Upper lobe of left lung (tissue), 6 donors: ENCODE results near the gene RIPOR2. TPM values are rescaled to one million over a fixed set of nuclear protein-coding genes. Genes with fewer than 3 reads are reported as not detected.

Experiments
- ATAC-seq, 2 donors: fragments of 200-7000 bp; cut with Tn5 transposase; one replicate each; pipeline ENCODE4 v1.9.1; 2022; ENCODE audit warnings: mild to moderate bottlenecking in 2 of 2, moderate library complexity in 2 of 2; ENCODE audit not compliant: low FRiP score in 2 of 2
- DNase-seq, 2 donors: peaks; one replicate each; pipeline ENCODE4 v3.0.0-alpha.2; 2019 to 2020
- H3K27ac ChIP-seq, 4 donors: fragments of 200-600 bp; sonication (generic); one replicate each; pipeline ENCODE4 v1.5.1; 2016 to 2019
- H3K27me3 ChIP-seq, 4 donors: fragments of 200-600 bp; sonication (generic); one replicate each; pipeline ENCODE4 v1.5.1; 2017 to 2019
- H3K36me3 ChIP-seq, 4 donors: fragments of 200-600 bp; sonication (generic); one replicate each; pipeline ENCODE4 v1.5.1; 2016 to 2019
- H3K4me1 ChIP-seq, 4 donors: fragments of 200-600 bp; sonication (generic); one replicate each; pipeline ENCODE4 v1.5.1; 2018 to 2019
- H3K4me3 ChIP-seq, 4 donors: fragments of 200-600 bp; sonication (generic); one replicate each; pipeline ENCODE4 v1.5.1; 2017 to 2019; ENCODE audit warnings: mild to moderate bottlenecking in 2 of 4, moderate library complexity in 1 of 4
- H3K9me3 ChIP-seq, 4 donors: fragments of 200-600 bp; sonication (generic); one replicate each; pipeline ENCODE4 v1.5.1; 2018 to 2019
- EP300 ChIP-seq, 4 donors: sonication (generic); formaldehyde crosslinking; IDR thresholded peaks; one replicate each; pipeline ENCODE4 v1.5.1; 2017; ENCODE audit warnings: antibody characterized with exemption in 4 of 4, control low read depth in 2 of 4
- POLR2A ChIP-seq, 4 donors: fragments of 450-650 bp; IDR thresholded peaks; one replicate each; pipeline ENCODE4 v1.5.1; 2016 to 2017; ENCODE audit warnings: antibody characterized with exemption in 4 of 4, mild to moderate bottlenecking in 2 of 4
- POLR2AphosphoS5 ChIP-seq, 2 donors: sonication (generic); formaldehyde crosslinking; IDR thresholded peaks; one replicate each; pipeline ENCODE4 v1.5.1; 2017; ENCODE audit warnings: antibody characterized with exemption in 2 of 2
- WGBS, 2 donors: methylation state at CpG; one replicate each; pipeline ENCODE4 v1.1.5; 2017 to 2018; 5-methylcytosine and 5-hydroxymethylcytosine counted together
- total RNA-seq, 6 donors: library from RNA; depleted of rRNA in 4 of 6; stranded (reverse); fragments of >200 nt in 4 of 6; gene quantifications; one replicate each; pipeline versions ENCODE4 v1.1.0 to v1.2.1, GENCODE V29; 2016 to 2021
- TF ChIP-seq, protein P1 (sequence below), 6 experiments: fragments of 450-650 bp in 4 of 6; fragments of 200-600 bp in 2 of 6; sonication (generic) in 2 of 6; IDR thresholded peaks; one replicate each; pipeline ENCODE4 v1.5.1; 2016 to 2019; ENCODE audit warnings: antibody characterized with exemption in 6 of 6
- donor health status: DM: no; HTN: no; CAD: no; lungs with moderate emphysema.
- donor health status: DM: no; HTN: yes; CAD: no; lungs with severe emphysema.

The RIPOR2 gene
- total RNA-seq, 6 donors from 2014 or later = 25.3 to 67.1 (median 48.3) TPM

DNA sequence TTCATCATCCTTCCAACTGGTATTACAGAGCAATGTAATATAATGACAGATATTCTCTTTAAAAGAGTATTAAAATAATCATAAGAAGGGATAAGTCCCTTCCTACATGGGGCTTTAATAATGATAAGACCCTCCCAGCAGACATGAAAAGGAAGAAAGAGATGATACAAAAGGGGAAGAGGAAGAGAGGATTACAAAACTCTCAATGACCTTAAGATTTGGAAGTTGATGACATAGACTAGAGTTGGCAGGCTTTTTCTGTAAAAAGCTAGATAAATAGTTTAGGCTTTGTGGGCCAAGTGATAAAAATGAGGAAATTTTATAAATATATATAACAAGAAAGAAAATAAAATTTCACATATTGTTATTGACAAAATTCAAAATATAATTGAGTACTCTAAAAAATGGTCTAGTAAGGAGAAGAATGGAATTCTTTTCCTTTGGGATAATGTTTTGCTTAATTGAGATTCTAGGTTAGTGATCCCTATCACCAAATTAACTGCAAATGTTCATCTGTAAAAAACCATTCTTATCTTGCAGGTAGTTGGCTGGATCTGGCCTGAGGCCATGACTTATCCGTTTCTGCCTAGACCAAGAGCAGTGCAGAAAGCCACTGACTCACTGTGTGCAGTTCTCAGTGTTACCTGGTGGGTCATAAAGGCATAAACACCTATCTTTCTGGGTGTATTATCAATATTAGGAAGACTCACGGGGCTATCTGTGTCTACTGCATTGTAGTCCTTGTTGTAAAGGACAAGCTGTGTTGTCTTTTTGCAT, 11.0 kb downstream of the RIPOR2 start:
- Histone ChIP-seq H3K9me3 (no peaks in the 10 kb centered on the region), H3K27ac (peak overlapping the region in 1 of 4 donors; percentile 52), H3K36me3 (no peaks in the 10 kb centered on the region), H3K27me3 (no peaks in the 10 kb centered on the region), H3K4me3 (no peak overlapping the region), H3K4me1 (peaks cover under 1 to 17% (median 5%) of the 10 kb centered on the region in 4 donors)
- no peak for ATAC-seq
- no peak for DNase-seq
- WGBS, 2 donors = 73 to 76% methylated on average over 2 of the region's 2 CpGs
- no peak for TF ChIP-seq POLR2AphosphoS5 (IDR thresholded peaks at IDR 0.05)
- no peak for TF ChIP-seq POLR2A (IDR thresholded peaks at IDR 0.05)
- no peak for TF ChIP-seq EP300 (IDR thresholded peaks at IDR 0.05)
- TF ChIP-seq, protein P1, sequence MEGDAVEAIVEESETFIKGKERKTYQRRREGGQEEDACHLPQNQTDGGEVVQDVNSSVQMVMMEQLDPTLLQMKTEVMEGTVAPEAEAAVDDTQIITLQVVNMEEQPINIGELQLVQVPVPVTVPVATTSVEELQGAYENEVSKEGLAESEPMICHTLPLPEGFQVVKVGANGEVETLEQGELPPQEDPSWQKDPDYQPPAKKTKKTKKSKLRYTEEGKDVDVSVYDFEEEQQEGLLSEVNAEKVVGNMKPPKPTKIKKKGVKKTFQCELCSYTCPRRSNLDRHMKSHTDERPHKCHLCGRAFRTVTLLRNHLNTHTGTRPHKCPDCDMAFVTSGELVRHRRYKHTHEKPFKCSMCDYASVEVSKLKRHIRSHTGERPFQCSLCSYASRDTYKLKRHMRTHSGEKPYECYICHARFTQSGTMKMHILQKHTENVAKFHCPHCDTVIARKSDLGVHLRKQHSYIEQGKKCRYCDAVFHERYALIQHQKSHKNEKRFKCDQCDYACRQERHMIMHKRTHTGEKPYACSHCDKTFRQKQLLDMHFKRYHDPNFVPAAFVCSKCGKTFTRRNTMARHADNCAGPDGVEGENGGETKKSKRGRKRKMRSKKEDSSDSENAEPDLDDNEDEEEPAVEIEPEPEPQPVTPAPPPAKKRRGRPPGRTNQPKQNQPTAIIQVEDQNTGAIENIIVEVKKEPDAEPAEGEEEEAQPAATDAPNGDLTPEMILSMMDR (IDR thresholded peaks at IDR 0.05) = no peak

DNA sequence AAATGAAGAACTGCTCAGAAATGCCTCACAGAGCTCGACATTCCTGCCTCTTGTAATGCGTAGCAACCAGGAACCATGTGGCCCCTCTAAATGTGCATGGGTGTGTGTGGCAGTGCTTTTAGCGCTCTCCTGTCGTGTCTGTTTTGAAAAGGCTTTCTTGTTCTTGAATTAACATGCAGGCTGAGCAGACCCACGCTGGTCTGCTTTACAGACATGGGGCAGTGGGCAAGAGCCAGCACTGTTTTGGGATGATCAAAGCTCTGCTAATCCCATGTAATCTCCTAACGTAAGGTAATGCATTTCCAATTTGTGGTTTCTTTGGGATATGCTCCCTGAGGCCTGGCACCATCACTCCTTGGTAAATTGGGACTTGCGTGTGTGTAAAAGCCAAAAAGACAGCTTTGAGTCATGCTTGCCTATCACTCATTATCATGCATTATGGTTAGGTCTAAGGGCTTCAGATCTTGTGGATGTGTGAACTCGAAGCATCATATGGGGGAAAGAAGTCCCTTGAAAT, 11.8 kb downstream of the RIPOR2 start:
- ATAC-seq = no peak
- no peak for DNase-seq

GRCh38 chr6:24922814-24923213, 12.9 kb downstream of the RIPOR2 start:
- DNase-seq (no peak), ATAC-seq (no peak)
- Histone ChIP-seq H3K9me3 (no peaks in the 10 kb centered on the region), H3K4me1 (peaks cover 6 to 24% (median 12%) of the 10 kb centered on the region in 4 donors), H3K27ac (no peak overlapping the region), H3K27me3 (no peaks in the 10 kb centered on the region), H3K4me3 (no peak overlapping the region), H3K36me3 (no peaks in the 10 kb centered on the region)
- WGBS, 2 donors = 63 to 77% methylated on average over 2 of the region's 2 CpGs
- TF ChIP-seq, protein P1 (IDR thresholded peaks at IDR 0.05) = no peak
- TF ChIP-seq EP300 (IDR thresholded peaks at IDR 0.05) (no peak), POLR2AphosphoS5 (IDR thresholded peaks at IDR 0.05) (no peak), POLR2A (IDR thresholded peaks at IDR 0.05) (no peak)

More for the DNA sequence above, 11.8 kb downstream of the RIPOR2 start:
- H3K4me3 ChIP-seq = no peak overlapping the region
- no peaks in the 10 kb centered on the region for H3K27me3 ChIP-seq
- no peaks in the 10 kb centered on the region for H3K9me3 ChIP-seq
- TF ChIP-seq POLR2A (IDR thresholded peaks at IDR 0.05) (no peak), POLR2AphosphoS5 (IDR thresholded peaks at IDR 0.05) (no peak), EP300 (IDR thresholded peaks at IDR 0.05) (no peak)
- TF ChIP-seq, protein P1 (IDR thresholded peaks at IDR 0.05) = no peak
- H3K27ac ChIP-seq = peak overlapping the region in 1 of 4 donors; percentile 52
- no peaks in the 10 kb centered on the region for H3K36me3 ChIP-seq
- WGBS, 2 donors = 79 to 88% methylated on average over 8 of the region's 8 CpGs
- H3K4me1 ChIP-seq = peaks cover 6 to 21% (median 11%) of the 10 kb centered on the region in 4 donors

GRCh38 chr6:24922170-24922569, 13.6 kb downstream of the RIPOR2 start:
- Histone ChIP-seq H3K36me3 (no peaks in the 10 kb centered on the region), H3K27ac (no peak overlapping the region), H3K9me3 (no peaks in the 10 kb centered on the region), H3K4me3 (no peak overlapping the region), H3K4me1 (peaks cover 6 to 24% (median 12%) of the 10 kb centered on the region in 4 donors), H3K27me3 (no peaks in the 10 kb centered on the region)
- no peak for DNase-seq
- ATAC-seq = peak in 1 of 2 donors; percentile 26
- TF ChIP-seq, protein P1 (IDR thresholded peaks at IDR 0.05) = no peak
- no peak for TF ChIP-seq EP300 (IDR thresholded peaks at IDR 0.05)
- no peak for TF ChIP-seq POLR2AphosphoS5 (IDR thresholded peaks at IDR 0.05)
- no peak for TF ChIP-seq POLR2A (IDR thresholded peaks at IDR 0.05)
- WGBS, 2 donors = 61 to 80% methylated on average over 4 of the region's 4 CpGs
